Measurements from ENCODE around the gene NAA10.

DNA sequence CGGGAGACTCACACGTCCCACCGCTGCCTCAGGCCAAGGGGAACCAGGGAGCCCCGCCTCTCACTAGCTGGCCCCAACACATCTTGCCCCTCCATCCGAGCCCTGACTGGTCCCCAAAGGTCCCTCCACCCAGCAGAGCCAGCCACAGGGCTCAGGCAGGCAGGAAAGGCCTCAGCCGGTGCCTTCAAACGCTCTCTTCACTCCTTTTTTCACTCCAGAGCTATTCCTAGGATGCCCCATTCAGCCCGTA is 7.2 kb downstream of the NAA10 start:
- TF ChIP-seq EZH2phosphoT487 (IDR thresholded peaks at IDR 0.05; ENCODE audit: low read depth, severe bottlenecking, unreplicated experiment) (no peak), EZH2 (IDR thresholded peaks at IDR 0.05; ENCODE audit: borderline replicate concordance) (no peak)
- TF ChIP-seq, protein P1, sequence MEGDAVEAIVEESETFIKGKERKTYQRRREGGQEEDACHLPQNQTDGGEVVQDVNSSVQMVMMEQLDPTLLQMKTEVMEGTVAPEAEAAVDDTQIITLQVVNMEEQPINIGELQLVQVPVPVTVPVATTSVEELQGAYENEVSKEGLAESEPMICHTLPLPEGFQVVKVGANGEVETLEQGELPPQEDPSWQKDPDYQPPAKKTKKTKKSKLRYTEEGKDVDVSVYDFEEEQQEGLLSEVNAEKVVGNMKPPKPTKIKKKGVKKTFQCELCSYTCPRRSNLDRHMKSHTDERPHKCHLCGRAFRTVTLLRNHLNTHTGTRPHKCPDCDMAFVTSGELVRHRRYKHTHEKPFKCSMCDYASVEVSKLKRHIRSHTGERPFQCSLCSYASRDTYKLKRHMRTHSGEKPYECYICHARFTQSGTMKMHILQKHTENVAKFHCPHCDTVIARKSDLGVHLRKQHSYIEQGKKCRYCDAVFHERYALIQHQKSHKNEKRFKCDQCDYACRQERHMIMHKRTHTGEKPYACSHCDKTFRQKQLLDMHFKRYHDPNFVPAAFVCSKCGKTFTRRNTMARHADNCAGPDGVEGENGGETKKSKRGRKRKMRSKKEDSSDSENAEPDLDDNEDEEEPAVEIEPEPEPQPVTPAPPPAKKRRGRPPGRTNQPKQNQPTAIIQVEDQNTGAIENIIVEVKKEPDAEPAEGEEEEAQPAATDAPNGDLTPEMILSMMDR (IDR thresholded peaks at IDR 0.05; ENCODE audit: poor library complexity): no peak

Measured in hepatocyte (in vitro differentiated cells).